Keratinocyte (primary cell): ENCODE data around the gene SEMA7A. TPM values are rescaled to one million over a fixed set of nuclear protein-coding genes. Genes with fewer than 3 reads are reported as not detected.
"Not testable (repeated sequence)": the region's sequence is repeated elsewhere in the genome, so short reads cannot be mapped to it uniquely, and the experiment has no call there.

Experiments
- DNase-seq: peaks from one replicate; pipeline ENCODE4 v3.0.0-alpha.2; 2011; ENCODE audit warnings: low read depth, missing footprints, low spot score
- FAIRE-seq: peaks from 2 replicates; lab custom pipeline; 2011; peaks lifted over from hg19 to GRCh38; lab: Jason Lieb, UNC
- H2AFZ ChIP-seq: 2 replicates; pipeline ENCODE4 v1.6.0; 2012; ENCODE audit warnings: low read length, control low read depth, inconsistent platforms; ENCODE audit not compliant: control insufficient read depth
- H3K27ac ChIP-seq: 2 replicates; pipeline ENCODE4 v1.5.1; 2011; ENCODE audit warnings: low read length; ENCODE audit not compliant: control insufficient read depth, insufficient read depth
- H3K27me3 ChIP-seq: 3 replicates; pipeline ENCODE4 v1.6.0; 2011; ENCODE audit warnings: low read length; ENCODE audit not compliant: control insufficient read depth, insufficient read depth; ENCODE audit errors: extremely low read depth
- H3K36me3 ChIP-seq, 2 experiments: 2 replicates in 1 of 2; 3 replicates in 1 of 2; pipeline ENCODE4 v1.5.1; 2011; ENCODE audit warnings: low read length in 2 of 2, mild to moderate bottlenecking in 1 of 2; ENCODE audit not compliant: control insufficient read depth in 2 of 2, insufficient read depth in 2 of 2; ENCODE audit errors: extremely low read depth in 1 of 2
- H3K4me1 ChIP-seq: 3 replicates; pipeline ENCODE4 v1.5.1; 2011; ENCODE audit warnings: low read length; ENCODE audit not compliant: control insufficient read depth, insufficient read depth; ENCODE audit errors: extremely low read depth
- H3K4me2 ChIP-seq: 3 replicates; pipeline ENCODE4 v1.6.0; 2011; ENCODE audit warnings: low read depth, low read length; ENCODE audit not compliant: control insufficient read depth, insufficient read depth; ENCODE audit errors: extremely low read depth
- H3K4me3 ChIP-seq, 3 experiments: fragments of 200-600 bp in 1 of 3; sonication (generic) in 1 of 3; 2 replicates in 2 of 3; 3 replicates in 1 of 3; pipeline ENCODE4 v1.5.1; 2011 to 2016; ENCODE audit warnings: low read length in 3 of 3, mild to moderate bottlenecking in 3 of 3, control low read depth in 2 of 3, inconsistent platforms in 1 of 3, low read depth in 1 of 3, mixed read lengths in 1 of 3, mixed run types in 1 of 3, moderate library complexity in 1 of 3; ENCODE audit not compliant: control insufficient read depth in 2 of 3, insufficient read depth in 2 of 3; ENCODE audit errors: extremely low read depth in 1 of 3
- H3K79me2 ChIP-seq: 2 replicates; pipeline ENCODE4 v1.6.0; 2012; ENCODE audit warnings: low read length; ENCODE audit not compliant: control insufficient read depth, insufficient read depth
- H3K9ac ChIP-seq: 3 replicates; pipeline ENCODE4 v1.6.0; 2011; ENCODE audit warnings: low read length; ENCODE audit not compliant: control insufficient read depth, insufficient read depth; ENCODE audit errors: extremely low read depth
- H3K9me1 ChIP-seq: 3 replicates; pipeline ENCODE4 v1.6.0; 2011; ENCODE audit warnings: low read length; ENCODE audit not compliant: control insufficient read depth, insufficient read depth; ENCODE audit errors: extremely low read depth
- H3K9me3 ChIP-seq: 2 replicates; pipeline ENCODE4 v1.5.1; 2012; ENCODE audit warnings: low read depth, low read length; ENCODE audit not compliant: control insufficient read depth
- H4K20me1 ChIP-seq: 3 replicates; pipeline ENCODE4 v1.6.0; 2011; ENCODE audit warnings: low read length; ENCODE audit not compliant: control insufficient read depth, insufficient read depth; ENCODE audit errors: extremely low read depth
- EZH2 ChIP-seq: IDR thresholded peaks from one replicate; pipeline ENCODE4 v1.6.1; 2012; ENCODE audit warnings: inconsistent platforms, mild to moderate bottlenecking, low read length, moderate library complexity
- dilution Hi-C: fragments of 300-500 bp; cut with MboI; formaldehyde crosslinking; loops from one replicate; pipeline ENCODE4 v1.7.0; 2020; ENCODE audit warnings: low sequenced_read_pairs; ENCODE audit not compliant: extremely low pct_ligation_motif_present
- polyA minus RNA-seq, 3 experiments: library from RNA; depleted of rRNA, polyadenylated mRNA; stranded (reverse); fragments of >200 nt; gene quantifications; 1 replicate in 1 of 3; 2 replicates in 1 of 3; 3 replicates in 1 of 3; pipeline ENCODE4 v1.2.3, GENCODE V29; 2011
- polyA plus RNA-seq, 5 experiments: library from polyadenylated mRNA; depleted of rRNA in 3 of 5; stranded (reverse) in 3 of 5; stranded (forward) in 1 of 5; unstranded in 1 of 5; fragments of >200 nt; gene quantifications; 1 replicate in 1 of 5; 2 replicates in 3 of 5; 3 replicates in 1 of 5; pipeline versions ENCODE4 v1.2.1 to v1.2.3, GENCODE V29; 2011 to 2012; ENCODE audit warnings: missing spikeins in 2 of 5, low read depth in 1 of 5, low replicate concordance in 1 of 5
- TF ChIP-seq, protein P1 (sequence below), 3 experiments: IDR thresholded peaks in 1 of 3; conservative IDR thresholded peaks in 1 of 3; optimal IDR thresholded peaks in 1 of 3; 2 replicates in 2 of 3; 3 replicates in 1 of 3; pipeline versions ENCODE3 to v1.5.1; 2011; ENCODE audit warnings: low read length in 3 of 3, mild to moderate bottlenecking in 3 of 3, moderate library complexity in 2 of 3, control low read depth in 1 of 3, inconsistent platforms in 1 of 3; ENCODE audit not compliant: insufficient read depth in 2 of 3; ENCODE audit errors: extremely low read depth in 1 of 3

The SEMA7A gene
- polyA plus RNA-seq (8.0 to 15.5 TPM (median 8.1 TPM) in 3 replicates), polyA minus RNA-seq (15.0 to 36.5 TPM (median 16.5 TPM) in 3 replicates)
- 6.4 TPM for polyA plus RNA-seq (2011; ENCODE audit: low read depth)
- polyA plus RNA-seq (2011; cell fraction: cytosol; rRNA removed) = 3.7 and 3.8 TPM in 2 replicates
- polyA plus RNA-seq (2011; cell fraction: nucleus; rRNA removed) = 21.0 and 21.5 TPM in 2 replicates
- polyA plus RNA-seq (2012; ENCODE audit: low replicate concordance) = 12.2 and 17.7 TPM in 2 replicates
- 11.1 TPM for polyA minus RNA-seq (2011; cell fraction: cytosol; rRNA and poly(A)+ RNA removed)
- polyA minus RNA-seq (2011; cell fraction: nucleus; rRNA and poly(A)+ RNA removed) = 22.6 and 23.0 TPM in 2 replicates

DNA sequence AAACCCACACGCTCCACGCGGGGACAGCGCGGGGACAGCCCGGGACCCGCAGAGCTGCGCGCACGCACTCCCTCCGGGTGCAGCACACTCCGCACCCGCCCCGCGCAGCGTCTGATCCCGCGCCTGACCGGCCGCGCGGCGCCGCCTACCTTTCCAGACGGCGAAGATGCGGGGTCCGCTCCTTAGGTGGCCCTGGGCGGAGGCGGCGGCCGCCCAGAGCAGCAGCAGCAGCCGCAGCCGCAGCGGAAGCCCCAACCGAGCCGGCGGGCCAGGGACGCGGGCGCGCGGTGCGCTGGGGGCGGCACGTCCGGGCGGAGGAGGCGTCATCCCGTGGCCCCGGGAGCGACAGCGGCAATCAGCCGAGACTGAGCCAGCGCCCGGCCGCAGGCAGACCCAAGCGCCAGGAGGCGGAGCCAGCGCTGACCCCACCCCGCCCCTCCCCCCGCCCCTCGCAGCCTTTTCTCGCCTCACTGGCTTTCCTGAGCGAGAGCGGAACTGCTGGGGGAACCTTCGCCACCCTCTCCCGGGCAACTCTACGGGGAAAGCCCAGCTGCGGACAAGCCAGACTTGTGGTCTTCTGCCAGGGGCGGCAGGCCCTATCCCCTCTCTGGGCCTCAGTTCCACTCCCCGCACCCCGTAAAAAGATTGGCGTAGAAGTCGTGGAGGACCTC lies at the start of gene SEMA7A:
TSS of gene SEMA7A (minus strand) at position 367 of the 671 bp plus-strand sequence. CDS start at position 327, 40 bp downstream.
- DNase-seq (no peak), FAIRE-seq (no peak)
- Histone ChIP-seq H3K36me3 (peaks cover 0 to 11% of the 10 kb centered on the region in 2 experiments), H3K9ac (peak within 1 kb of the TSS; percentile 83), H3K27ac (peak within 1 kb of the TSS; percentile 65), H4K20me1 (peaks cover 15% of the 10 kb centered on the region), H2AFZ (peak within 1 kb of the TSS; percentile 47), H3K4me2 (peak within 1 kb of the TSS; percentile 91), H3K79me2 (peaks cover 53% of the 10 kb centered on the region), H3K9me3 (no peaks in the 10 kb centered on the region), H3K9me1 (peaks cover 7% of the 10 kb centered on the region), H3K4me1 (peaks cover 36% of the 10 kb centered on the region), H3K4me3 (peak within 1 kb of the TSS; percentile 77 to 88 (median 83)), H3K27me3 (no peaks in the 10 kb centered on the region)
- dilution Hi-C loops = no loop called here
- TF ChIP-seq, protein P1, sequence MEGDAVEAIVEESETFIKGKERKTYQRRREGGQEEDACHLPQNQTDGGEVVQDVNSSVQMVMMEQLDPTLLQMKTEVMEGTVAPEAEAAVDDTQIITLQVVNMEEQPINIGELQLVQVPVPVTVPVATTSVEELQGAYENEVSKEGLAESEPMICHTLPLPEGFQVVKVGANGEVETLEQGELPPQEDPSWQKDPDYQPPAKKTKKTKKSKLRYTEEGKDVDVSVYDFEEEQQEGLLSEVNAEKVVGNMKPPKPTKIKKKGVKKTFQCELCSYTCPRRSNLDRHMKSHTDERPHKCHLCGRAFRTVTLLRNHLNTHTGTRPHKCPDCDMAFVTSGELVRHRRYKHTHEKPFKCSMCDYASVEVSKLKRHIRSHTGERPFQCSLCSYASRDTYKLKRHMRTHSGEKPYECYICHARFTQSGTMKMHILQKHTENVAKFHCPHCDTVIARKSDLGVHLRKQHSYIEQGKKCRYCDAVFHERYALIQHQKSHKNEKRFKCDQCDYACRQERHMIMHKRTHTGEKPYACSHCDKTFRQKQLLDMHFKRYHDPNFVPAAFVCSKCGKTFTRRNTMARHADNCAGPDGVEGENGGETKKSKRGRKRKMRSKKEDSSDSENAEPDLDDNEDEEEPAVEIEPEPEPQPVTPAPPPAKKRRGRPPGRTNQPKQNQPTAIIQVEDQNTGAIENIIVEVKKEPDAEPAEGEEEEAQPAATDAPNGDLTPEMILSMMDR (optimal IDR thresholded peaks at IDR 0.05 in 1 of 3, IDR thresholded peaks at IDR 0.05 in 1 of 3, conservative IDR thresholded peaks at IDR 0.05 in 1 of 3; ENCODE audit: extremely low read depth in 1 of 3, insufficient read depth in 2 of 3, low read length in 3 of 3) = no peak
- no peak for TF ChIP-seq EZH2

DNA sequence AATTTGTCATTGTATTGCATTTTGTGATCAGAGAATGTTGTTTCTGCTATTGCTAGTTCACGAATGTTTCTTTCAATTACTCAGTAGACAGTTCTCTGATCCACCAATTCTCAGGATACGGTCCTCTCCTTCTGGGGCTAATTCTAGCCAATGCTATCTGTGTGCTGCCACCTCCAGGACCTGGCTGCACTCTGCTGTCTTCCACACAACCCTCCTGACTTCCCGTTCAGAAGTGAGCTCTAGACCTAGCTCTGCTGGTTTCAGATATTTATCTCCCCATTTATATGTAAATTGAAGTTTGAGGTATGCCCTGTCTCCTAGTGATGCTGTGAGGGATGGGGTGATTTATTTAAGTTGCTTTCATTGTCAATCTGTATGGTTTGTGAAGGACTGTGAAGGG lies 48.9 kb upstream of the SEMA7A start:
- no peak overlapping the region for H3K4me2 ChIP-seq
- no peak overlapping the region for H3K4me3 ChIP-seq
- H3K9ac ChIP-seq = no peak overlapping the region
- no peak overlapping the region for H3K27ac ChIP-seq
- H3K79me2 ChIP-seq = no peaks in the 10 kb centered on the region
- DNase-seq (no peak), FAIRE-seq (no peak)
- no peaks in the 10 kb centered on the region for H3K9me1 ChIP-seq
- no peaks in the 10 kb centered on the region for H3K36me3 ChIP-seq
- no peaks in the 10 kb centered on the region for H4K20me1 ChIP-seq
- H2AFZ ChIP-seq = no peak overlapping the region
- dilution Hi-C loops = no loop called here
- no peaks in the 10 kb centered on the region for H3K9me3 ChIP-seq
- TF ChIP-seq, protein P1 (optimal IDR thresholded peaks at IDR 0.05 in 1 of 3, IDR thresholded peaks at IDR 0.05 in 1 of 3, conservative IDR thresholded peaks at IDR 0.05 in 1 of 3; ENCODE audit: extremely low read depth in 1 of 3, insufficient read depth in 2 of 3, low read length in 3 of 3) = peak in 2 of 3 experiments; percentile 9 to 44
- TF ChIP-seq EZH2 = no peak
- H3K27me3 ChIP-seq = no peaks in the 10 kb centered on the region
- no peaks in the 10 kb centered on the region for H3K4me1 ChIP-seq

DNA sequence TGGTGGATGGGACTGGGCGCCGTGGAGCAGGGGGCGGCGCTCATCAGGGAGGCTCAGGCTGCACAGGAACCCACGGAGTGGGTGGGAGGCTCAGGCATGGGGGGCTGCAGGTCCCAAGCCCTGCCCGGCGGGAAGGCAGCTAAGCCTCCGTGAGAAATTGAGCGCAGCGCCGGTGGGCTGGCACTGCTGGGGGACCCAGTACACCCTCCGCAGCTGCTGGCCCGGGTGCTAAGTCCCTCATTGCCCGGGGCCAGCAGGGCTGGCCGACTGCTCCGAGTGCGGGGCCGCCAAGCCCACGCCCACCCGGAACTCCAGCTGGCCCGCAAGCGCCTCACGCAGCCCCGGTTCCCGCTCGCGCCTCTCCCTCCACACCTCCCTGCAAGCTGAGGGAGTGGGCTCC lies 46.6 kb upstream of the SEMA7A start:
- H3K4me3 ChIP-seq, dilution Hi-C loops, H3K79me2 ChIP-seq, FAIRE-seq, H3K4me1 ChIP-seq, H4K20me1 ChIP-seq, H3K27ac ChIP-seq, H3K9me3 ChIP-seq, H3K36me3 ChIP-seq, H3K9ac ChIP-seq, H2AFZ ChIP-seq, H3K4me2 ChIP-seq, DNase-seq, H3K9me1 ChIP-seq, H3K27me3 ChIP-seq: not testable (repeated sequence)
